ENCODE measurements around the gene NKIRAS2.

DNA sequence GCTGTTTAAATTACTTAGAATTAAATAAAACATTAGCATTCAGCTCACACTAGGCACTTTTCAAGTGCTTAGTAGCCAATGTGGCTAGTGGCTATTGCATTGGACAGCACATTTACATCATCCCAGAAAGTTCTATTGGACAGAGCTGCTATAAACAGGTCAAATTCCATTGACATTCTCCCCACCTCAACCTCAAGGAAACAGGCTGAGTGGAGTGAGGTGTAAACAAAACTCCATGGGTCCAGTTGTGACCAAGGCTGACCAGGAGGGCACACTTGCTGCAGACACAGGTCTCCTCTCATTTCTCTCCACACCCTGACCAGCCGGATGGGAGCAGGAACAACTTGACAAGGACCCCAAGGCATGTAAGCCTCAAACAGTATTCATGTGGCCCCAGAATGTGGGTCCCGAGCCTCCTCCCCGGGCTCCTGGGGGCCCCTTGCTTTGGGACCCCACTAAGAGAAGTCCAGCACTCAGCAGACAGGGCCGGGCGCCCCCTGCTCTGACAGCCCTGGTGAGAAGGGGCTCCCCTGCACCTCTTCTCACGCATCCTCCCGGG is 30.0 kb downstream of the NKIRAS2 start:
- TF ChIP-seq CTCF (IDR thresholded peaks at IDR 0.05) (no peak), POLR2A (IDR thresholded peaks at IDR 0.05) (no peak)

Data from esophagus squamous epithelium (tissue), 4 donors.